Heart left ventricle (tissue), 13 donors: Measurements from ENCODE around the gene RAB30.

ENCODE experiments used
- CTCF ChIP-seq, 12 donors: fragments of 200-600 bp; sonication (generic) in 4 of 12; IDR thresholded peaks; one replicate each; pipeline versions ENCODE4 v1.5.0 to v1.8.0; 2018 to 2022; ENCODE audit warnings: antibody characterized with exemption in 12 of 12, mild to moderate bottlenecking in 5 of 12
- POLR2A ChIP-seq, 2 donors: fragments of 450-650 bp; IDR thresholded peaks; one replicate each; pipeline ENCODE4 v1.6.1; 2017; ENCODE audit warnings: antibody characterized with exemption in 2 of 2, mild to moderate bottlenecking in 2 of 2, moderate library complexity in 2 of 2
- donor health status: ischemic (EF 13 %, LVEDD 7.1; RV severe dilation, severe dysfunction).
- donor health status: DM: no; HTN: yes; CAD: no.
- donor health status: DM: no; HTN: no; CAD: no.
- donor health status: ischemic (EF 25% LVEDD 6.9; RV normal size, moderate dysfunction).
- donor health status: ischemic (EF 25% LVEDD 5.7; RV mildly dilated, moderate dysfunction).
- donor health status: ischemic (EF 35%, LVEDD 5.7; RV mildly dilated, moderate dysfunction).
- donor health status: nonischemic (EF 11% LVEDD 7.7; RV severe dilation, severe dysfunction).
- donor health status: DM: yes; HTN: yes; CAD: no.
- donor health status: PGD.
- donor health status: ischemic (EF 29% LVEDD 5.4; RV normal size, mild dysfunction).
- donor health status: nonischemic (EF 23%, LVEDD 6.1; RV moderate dilation, normal function).

- TF ChIP-seq CTCF (IDR thresholded peaks at IDR 0.05) (no peak), POLR2A (IDR thresholded peaks at IDR 0.05) (no peak)
These were observed 94.9 kb downstream of the RAB30 start for GRCh38 chr11:82976786-82977185.
